ENCODE results near the gene CCDC120. TPM values are rescaled to one million over a fixed set of nuclear protein-coding genes. Genes with fewer than 3 reads are reported as not detected.

CCDC120 gene
- total RNA-seq, 1 donor from 2014 or later, result 18.8 TPM

- DNase-seq (ENCODE audit: low spot score), result no peak
These were observed 4.9 kb downstream of the CCDC120 start for GRCh38 chrX:49063715-49064114.

DNA sequence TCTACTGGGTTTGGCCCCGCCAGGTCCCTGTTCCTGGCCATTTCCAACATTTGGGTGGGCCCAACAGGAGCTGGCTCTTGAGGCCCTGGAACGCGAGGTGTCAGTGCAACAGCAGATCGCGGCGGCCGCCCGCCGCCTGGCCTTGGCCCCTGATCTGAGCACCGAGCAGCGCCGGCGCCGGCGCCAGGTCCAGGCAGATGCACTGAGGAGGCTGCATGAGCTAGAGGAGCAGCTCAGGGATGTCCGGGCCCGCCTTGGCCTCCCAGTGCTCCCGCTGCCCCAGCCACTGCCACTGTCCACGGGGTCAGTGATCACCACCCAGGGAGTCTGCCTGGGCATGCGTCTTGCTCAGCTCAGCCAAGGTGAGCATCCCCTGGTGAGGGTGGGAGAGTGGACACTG lies 5.5 kb downstream of the CCDC120 start:
- DNase-seq (ENCODE audit: low spot score), result no peak

DNA sequence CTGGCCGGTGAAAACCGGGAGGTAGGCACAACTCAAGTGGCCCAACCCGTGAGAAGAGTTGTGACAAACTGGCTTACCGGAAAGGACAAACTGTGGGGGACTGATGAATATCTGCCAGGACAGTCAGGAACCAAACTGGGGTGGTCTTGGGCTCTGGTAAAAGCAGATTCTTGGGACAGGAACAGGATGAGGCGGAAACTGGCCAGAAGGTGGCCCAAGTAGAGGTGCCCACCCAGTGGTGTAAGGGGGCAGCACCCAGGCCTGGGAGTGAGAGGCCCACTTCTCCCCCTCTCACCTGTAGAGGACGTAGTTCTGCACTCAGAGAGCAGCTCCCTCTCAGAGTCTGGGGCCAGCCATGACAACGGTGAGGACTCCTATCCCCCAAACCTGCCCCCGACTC lies 5.9 kb downstream of the CCDC120 start:
- no peak for DNase-seq (ENCODE audit: low spot score)

DNA sequence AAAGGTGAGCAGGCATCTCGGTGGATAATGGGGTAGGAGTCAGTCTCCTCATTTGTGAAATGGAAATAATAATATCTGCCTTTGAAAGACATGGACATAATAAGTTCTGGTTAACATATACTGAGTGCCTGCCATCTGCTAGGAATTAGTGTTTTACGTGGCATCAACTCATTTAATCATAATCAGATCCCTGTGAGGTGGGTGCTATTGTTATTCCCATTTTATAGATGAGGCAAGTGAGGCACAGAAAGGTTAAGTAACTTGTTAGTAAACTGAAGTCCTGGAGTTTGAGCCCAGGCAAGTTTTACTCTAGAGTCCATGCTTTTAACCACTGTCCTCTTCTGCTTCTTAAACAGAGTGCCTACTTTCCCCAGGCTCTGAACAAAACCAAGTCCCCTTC lies 7.5 kb downstream of the CCDC120 start:
- no peak for DNase-seq (ENCODE audit: low spot score)

- DNase-seq (ENCODE audit: low spot score), result no peak
These were observed 7.9 kb downstream of the CCDC120 start for GRCh38 chrX:49066690-49067089.

- no peak for DNase-seq (ENCODE audit: low spot score)
These were observed 8.7 kb downstream of the CCDC120 start for GRCh38 chrX:49067285-49068120.

DNA sequence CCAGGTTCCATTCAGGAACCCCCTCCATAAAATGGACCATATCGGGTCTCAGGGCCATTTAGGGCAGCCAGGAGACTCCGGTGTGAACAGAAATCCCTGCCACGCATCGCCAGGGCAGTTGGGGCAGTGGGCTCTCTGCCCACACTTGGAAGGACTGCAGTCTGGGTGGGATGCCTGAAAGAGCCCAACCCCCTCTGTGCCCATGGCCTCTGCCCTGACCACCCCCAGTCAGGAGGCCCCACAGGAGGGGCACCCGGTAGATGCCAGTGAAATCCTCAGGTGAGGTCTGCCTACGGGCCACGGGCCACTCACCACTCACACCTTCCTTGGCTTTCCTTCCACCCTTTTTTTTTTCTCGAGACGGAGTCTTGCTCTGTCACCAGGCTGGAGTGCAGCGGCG lies 10.2 kb downstream of the CCDC120 start:
- no peak for DNase-seq (ENCODE audit: low spot score)

GRCh38 chrX:49070988-49071387 lies 12.2 kb downstream of the CCDC120 start:
- no peak for DNase-seq (ENCODE audit: low spot score)

DNA sequence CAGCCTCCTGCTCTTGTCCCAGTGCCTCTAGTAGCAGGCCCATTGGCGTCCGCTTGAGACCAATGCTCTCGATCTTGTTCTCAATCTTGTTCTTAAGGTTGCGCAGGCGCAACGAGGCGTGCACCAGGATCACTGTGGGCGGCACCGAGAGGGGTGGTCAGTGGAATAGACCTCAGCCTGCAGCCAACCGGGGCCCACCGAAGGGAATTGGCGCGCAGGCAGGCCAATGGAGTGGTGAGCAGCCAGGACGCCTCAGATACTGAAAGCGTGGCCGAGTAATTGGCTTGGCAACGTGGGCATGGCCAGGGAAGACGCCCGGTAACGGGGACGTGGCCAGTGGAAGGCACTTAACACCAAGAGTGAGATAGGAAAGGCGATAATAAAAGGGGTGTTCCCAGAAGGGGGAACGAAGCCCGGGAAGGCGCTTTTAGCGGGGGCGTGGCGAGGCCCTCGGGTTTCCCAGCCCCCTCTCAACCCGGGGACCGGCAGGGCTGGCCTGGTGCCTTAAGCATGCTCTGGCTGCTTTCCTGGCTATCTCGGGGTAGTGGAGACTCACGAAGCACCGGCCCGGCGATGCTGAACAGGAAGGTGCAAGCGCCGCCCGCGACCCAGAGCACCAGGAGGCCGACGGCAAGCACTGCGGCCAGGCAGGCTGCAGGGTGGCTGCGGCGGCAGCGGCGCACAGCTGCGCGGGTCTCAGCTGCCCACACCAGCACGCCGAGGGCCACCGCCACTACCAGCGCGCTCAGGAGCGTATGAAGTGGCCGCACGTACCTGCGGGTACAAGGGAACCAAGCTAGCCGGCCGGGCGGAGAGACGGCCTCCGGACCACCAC lies 13.3 kb downstream of the CCDC120 start:
- DNase-seq (ENCODE audit: low spot score), result peak; percentile 85

DNA sequence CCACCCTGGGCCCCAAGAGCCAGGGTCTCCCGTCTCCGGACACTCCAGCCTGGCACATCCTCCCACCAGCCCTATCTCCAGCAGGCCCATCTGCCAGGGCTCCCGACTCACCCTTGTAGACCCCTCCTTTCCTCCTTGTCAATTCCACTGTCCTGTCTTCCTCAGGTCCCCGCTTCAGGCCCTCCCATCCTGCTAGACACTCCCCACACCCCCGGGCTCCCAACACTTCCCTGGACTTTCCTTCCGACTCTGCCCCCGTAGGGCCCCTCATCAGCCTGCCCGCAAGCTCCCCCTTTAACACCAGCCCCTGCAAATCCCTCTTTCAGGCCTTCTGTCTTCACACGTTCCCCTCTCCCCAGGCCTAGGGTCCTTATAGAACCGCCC lies 13.9 kb downstream of the CCDC120 start:
- no peak for DNase-seq (ENCODE audit: low spot score)

DNA sequence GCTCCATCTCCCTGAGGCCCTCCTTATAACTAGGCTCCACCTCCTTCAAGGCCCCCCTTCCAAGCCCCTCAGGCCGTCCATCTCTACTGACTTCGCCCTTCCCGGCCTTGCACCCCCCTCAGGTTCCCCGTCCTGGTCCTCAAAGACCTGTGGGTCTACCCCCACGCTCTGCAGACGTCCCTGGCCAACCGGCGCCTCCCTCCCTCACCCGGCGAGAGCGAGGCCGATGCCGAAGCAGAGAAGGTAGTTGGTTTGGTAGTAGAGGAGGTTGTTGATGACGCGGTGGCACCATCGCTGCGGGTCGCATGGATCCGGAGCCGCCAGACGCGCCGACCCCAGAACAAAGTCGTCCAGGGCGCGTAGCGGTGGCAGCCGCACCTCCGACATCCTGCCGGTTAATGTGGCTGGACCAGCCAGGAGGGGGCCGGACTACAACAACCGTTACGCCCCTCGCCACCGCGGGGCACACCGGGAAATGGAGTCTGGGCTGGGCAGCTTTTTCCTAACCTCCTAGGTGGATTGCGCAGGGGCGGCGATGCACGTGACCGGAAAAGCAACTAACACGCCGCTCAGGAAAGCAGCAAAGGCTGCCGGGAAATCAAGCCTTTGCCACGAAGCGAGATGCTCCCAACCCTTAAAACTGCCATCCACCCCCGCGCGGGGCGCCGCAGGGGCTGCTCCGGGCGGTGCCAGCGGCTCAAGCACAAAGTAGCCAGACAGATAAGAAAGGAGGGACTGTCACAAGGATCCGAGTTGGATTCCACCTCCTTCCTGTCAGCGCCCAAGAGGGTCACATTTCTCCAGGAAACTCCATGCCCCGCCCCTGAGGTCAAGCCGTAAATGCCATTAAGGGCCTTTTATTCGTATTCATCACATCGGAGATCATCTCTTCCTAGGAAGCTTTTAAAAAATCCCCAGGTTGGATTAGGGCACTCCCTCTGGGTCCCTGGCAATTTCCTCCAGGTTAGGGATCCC lies 15.1 kb downstream of the CCDC120 start, which contains the start of gene PRAF2:
Gene PRAF2 (minus strand): TSS at position 402 of the 975 bp plus-strand sequence. CDS start 15 bp downstream, at position 387.
- peak; percentile 94 for DNase-seq (ENCODE audit: low spot score)

- no peak for DNase-seq (ENCODE audit: low spot score)
These were observed 16.5 kb downstream of the CCDC120 start for GRCh38 chrX:49075347-49075746.

DNA sequence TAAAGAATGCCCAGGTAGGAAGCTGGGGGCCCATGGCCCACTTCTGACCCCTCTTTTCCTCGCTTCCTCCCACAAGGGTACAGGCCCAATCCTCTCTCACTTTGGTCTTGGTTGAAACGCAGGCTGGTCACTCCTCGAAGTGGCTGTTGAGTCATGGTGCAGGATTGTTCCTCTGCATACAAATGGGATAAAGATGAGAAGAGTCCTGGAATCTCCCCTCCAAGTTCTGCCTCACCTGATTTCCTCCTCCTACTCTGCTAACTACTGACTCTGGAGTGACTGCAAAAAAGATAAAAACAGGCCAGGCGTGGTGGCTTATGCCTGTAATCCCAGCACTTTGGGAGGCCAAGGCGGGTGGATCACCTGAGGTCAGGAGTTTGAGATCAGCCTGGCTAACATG lies 19.1 kb downstream of the CCDC120 start:
- no peak for DNase-seq (ENCODE audit: low spot score)

DNA sequence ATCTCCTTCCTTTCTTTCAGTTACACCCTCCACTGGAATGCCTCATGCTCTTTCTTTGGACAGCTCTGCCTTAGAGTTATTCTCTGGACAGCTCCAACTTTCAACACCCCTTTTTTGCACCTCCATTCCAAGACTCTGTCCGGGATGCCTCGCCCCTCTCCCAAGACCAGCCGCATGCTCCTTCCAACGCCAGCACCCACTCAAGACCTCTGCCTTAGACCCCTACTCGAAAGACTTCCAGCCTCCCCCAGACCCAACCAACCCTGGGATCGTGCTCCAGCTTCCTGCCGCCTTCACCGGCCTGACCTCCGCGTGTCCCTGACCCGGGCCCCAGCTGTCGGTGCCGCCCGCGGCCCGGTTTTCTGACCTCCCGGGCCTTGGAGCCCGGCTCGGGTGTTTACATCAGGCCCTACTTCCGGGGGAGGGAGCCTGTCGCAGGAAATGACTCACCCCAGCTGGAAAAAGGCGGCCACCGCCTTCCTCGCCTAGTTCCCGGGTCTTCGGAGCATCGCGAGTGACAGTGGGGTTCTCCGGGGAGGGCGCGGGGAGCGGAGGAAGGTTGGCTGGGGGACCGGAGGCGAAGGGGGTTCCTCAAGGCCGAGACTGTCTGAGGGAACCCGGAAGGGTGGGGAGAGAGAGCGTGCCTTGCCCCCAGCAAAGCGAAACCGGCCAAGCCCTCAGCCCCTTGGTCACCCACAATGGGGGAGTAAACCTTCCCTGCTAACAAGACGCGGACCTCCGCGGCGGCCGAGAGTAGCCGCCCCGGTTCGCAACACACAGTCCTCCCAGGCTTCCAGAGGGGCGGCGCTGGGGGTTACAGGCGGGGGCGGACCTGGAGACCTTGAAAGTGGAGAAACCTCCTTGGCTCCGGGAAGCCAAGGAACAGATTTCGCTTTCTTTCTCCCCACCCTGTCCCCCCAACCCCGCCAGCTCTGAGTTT lies 21.0 kb downstream of the CCDC120 start, which contains the start of gene WDR45:
Gene WDR45 (minus strand): TSS at position 399 of the 940 bp plus-strand sequence. CDS start 1,792 bp downstream, outside the sequence.
- DNase-seq (ENCODE audit: low spot score), result peak; percentile 62

GRCh38 chrX:49082271-49082871 lies 23.6 kb downstream of the CCDC120 start:
- no peak for DNase-seq (ENCODE audit: low spot score)

DNA sequence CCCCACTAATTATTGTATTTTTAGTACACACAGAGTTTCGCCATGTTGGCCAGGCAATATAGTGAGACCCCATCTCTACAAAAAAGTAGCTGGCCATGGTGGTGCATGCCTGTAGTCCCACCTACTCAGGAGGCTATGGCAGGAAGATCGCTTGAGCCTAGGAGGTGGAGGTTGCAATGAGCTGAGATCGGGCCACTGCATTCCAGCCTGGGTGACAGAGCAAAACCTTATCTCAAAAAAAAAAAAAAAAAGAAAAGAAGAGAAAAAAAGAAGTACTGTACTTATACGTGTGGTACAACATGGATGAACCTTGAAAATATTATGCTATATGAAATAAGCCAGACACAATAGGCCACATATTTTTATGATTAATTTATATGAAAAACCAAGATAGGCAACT lies 30.8 kb downstream of the CCDC120 start:
- DNase-seq (ENCODE audit: low spot score), result no peak

- DNase-seq (ENCODE audit: low spot score), result no peak
These were observed 37.6 kb downstream of the CCDC120 start for GRCh38 chrX:49096419-49096818.

DNA sequence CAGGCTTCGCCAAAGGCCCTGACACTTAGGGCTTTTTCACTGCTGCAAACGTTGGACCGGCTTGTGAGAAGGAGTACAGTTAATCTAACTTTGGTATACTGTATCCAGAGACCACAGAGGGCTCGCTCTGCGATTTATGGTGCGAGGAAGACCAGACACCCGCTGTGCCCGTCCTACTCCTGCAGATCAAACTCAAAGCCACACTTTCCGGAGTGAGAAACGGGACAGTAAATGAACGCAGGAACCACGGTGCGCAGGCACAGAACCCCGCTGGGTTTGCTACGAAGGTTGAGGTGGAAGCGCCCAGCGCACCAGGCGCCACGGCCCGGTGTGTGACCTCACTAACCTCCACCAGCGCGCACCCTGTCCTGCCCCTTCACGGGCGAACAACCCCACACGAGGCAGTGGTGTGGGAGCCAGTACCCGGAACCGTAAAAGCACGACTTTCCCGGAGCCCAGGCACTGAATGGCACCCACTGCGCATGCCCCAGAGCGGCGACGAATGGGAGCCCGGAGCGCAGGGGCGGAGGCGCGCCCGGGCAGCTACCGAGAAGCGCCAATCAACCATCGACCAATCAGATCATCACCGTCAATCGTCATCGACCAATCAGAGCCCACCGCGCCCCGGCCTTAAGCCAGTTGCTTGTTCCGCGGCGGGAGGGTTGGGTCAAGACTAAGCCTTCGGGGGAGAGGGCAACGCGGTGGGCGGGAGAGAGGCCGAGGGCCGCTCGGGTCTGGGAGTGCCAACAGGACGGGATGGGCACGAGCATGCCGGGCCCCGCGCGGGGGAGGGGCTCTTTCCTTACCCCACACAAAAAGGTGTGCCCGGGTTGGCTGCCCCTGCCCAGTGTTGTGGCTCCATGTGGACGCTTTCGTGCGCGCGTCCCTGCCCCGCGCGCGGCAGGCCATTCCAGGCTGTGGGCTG lies 42.2 kb downstream of the CCDC120 start:
- peak; percentile 90 for DNase-seq (ENCODE audit: low spot score)

GRCh38 chrX:49101629-49101984 lies 42.8 kb downstream of the CCDC120 start:
- DNase-seq (ENCODE audit: low spot score), result no peak
